Tibial artery (tissue), 4 donors: ENCODE data around the gene LAMA1.

Experiments
- DNase-seq, 2 donors: peaks; one replicate each; pipeline ENCODE4 v3.0.0-alpha.2; 2019
- H3K27ac ChIP-seq, 2 donors: fragments of 200-600 bp; sonication (generic) in 1 of 2; 1 replicate in 1 of 2; 2 replicates in 1 of 2; pipeline ENCODE4 v1.5.1; 2018 to 2019; ENCODE audit warnings: mild to moderate bottlenecking in 1 of 2
- H3K27me3 ChIP-seq, 2 donors: fragments of 200-600 bp; sonication (generic) in 1 of 2; one replicate each; pipeline versions ENCODE4 v1.5.1 to v1.6.0; 2016 to 2019
- H3K36me3 ChIP-seq, 3 donors: fragments of 200-600 bp; sonication (generic) in 2 of 3; one replicate each; pipeline ENCODE4 v1.5.1; 2016 to 2019; ENCODE audit warnings: mild to moderate bottlenecking in 2 of 3
- H3K4me1 ChIP-seq, 4 donors: fragments of 200-600 bp; sonication (generic) in 2 of 4; 1 replicate in 3 of 4; 2 replicates in 1 of 4; pipeline ENCODE4 v1.5.1; 2016 to 2019
- H3K4me3 ChIP-seq, 2 donors: fragments of 200-600 bp; sonication (generic) in 1 of 2; 1 replicate in 1 of 2; 2 replicates in 1 of 2; pipeline ENCODE4 v1.5.1; 2018 to 2019; ENCODE audit warnings: mild to moderate bottlenecking in 2 of 2
- H3K9me3 ChIP-seq, 3 donors: fragments of 200-600 bp; sonication (generic) in 1 of 3; one replicate each; pipeline ENCODE4 v1.5.1; 2016 to 2019
- intact Hi-C: fragments of 100-400 bp; cut with DNase I; formaldehyde crosslinking; loops from one replicate; pipeline ENCODE4 v1.15.0; 2023; ENCODE audit warnings: low total_unique reads
- TF ChIP-seq, protein P1 (sequence below), 2 experiments: fragments of 200-600 bp in 1 of 2; fragments of 450-650 bp in 1 of 2; IDR thresholded peaks; one replicate each; pipeline ENCODE4 v1.5.1; 2017 to 2019; ENCODE audit warnings: antibody characterized with exemption in 2 of 2, mild to moderate bottlenecking in 1 of 2, moderate library complexity in 1 of 2

The LAMA1 gene

GRCh38 chr18:6917072-6917471 is 200.5 kb downstream of the LAMA1 start:
- Histone ChIP-seq H3K27me3 (peaks cover 0 to 8% of the 10 kb centered on the region in 2 donors), H3K9me3 (no peaks in the 10 kb centered on the region), H3K4me3 (no peak overlapping the region), H3K36me3 (no peaks in the 10 kb centered on the region), H3K27ac (no peak overlapping the region), H3K4me1 (no peaks in the 10 kb centered on the region)
- intact Hi-C loops: loop anchor here (5.0 kb wide), 1 partner anchor 255 kb away; no protein-coding TSS in a partner anchor
- TF ChIP-seq, protein P1, sequence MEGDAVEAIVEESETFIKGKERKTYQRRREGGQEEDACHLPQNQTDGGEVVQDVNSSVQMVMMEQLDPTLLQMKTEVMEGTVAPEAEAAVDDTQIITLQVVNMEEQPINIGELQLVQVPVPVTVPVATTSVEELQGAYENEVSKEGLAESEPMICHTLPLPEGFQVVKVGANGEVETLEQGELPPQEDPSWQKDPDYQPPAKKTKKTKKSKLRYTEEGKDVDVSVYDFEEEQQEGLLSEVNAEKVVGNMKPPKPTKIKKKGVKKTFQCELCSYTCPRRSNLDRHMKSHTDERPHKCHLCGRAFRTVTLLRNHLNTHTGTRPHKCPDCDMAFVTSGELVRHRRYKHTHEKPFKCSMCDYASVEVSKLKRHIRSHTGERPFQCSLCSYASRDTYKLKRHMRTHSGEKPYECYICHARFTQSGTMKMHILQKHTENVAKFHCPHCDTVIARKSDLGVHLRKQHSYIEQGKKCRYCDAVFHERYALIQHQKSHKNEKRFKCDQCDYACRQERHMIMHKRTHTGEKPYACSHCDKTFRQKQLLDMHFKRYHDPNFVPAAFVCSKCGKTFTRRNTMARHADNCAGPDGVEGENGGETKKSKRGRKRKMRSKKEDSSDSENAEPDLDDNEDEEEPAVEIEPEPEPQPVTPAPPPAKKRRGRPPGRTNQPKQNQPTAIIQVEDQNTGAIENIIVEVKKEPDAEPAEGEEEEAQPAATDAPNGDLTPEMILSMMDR (IDR thresholded peaks at IDR 0.05): no peak
- no peak for DNase-seq

DNA sequence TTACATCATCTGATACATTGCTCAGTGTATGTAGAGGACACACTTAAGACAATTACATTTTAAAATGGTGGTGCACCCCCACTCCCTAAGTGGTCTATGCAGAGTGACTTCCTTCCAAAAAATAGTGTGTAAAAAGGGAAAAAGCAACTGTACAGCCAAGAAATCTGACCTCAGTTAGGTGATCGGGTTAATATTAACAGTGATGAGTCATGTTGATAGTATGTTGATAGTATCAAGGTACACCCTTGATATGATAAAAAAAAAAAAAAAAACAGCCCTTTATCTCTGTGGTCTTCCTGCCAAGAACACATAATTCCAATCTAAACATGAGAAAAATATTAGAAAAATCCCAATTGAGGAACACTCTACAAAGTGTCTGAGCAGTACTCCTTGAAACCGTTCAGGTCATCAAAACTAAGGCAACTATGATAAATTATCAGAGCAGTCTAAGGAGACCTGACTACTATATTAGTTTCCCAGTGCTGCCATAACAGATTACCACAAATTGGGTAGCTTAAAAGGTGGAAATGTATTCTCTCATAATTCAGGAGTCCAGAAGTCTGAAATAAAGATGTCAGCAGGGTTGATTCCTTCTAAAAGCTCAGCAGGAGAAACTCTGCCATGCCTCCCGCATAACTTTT is 216.2 kb downstream of the LAMA1 start:
- no peak for DNase-seq
- Histone ChIP-seq H3K36me3 (peaks cover 0 to 5% (median 0%) of the 10 kb centered on the region in 3 donors), H3K27ac (no peak overlapping the region), H3K4me1 (no peaks in the 10 kb centered on the region), H3K9me3 (peaks cover 0 to 7% (median 4%) of the 10 kb centered on the region in 3 donors), H3K4me3 (no peak overlapping the region), H3K27me3 (no peaks in the 10 kb centered on the region)
- TF ChIP-seq, protein P1 (IDR thresholded peaks at IDR 0.05): no peak
- intact Hi-C loops: no loop called here

GRCh38 chr18:6891788-6892187 is 225.8 kb downstream of the LAMA1 start:
- no peak for DNase-seq
- no peaks in the 10 kb centered on the region for H3K36me3 ChIP-seq
- H3K27ac ChIP-seq: no peak overlapping the region
- H3K4me3 ChIP-seq: no peak overlapping the region
- TF ChIP-seq, protein P1 (IDR thresholded peaks at IDR 0.05): no peak
- H3K4me1 ChIP-seq: no peaks in the 10 kb centered on the region
- H3K9me3 ChIP-seq: no peaks in the 10 kb centered on the region
- intact Hi-C loops: loop anchor here (2.0 kb wide), 1 partner anchor 1013 kb away; no protein-coding TSS in a partner anchor
- H3K27me3 ChIP-seq: no peaks in the 10 kb centered on the region
